PC-9 (cell line): ENCODE measurements around the gene SOAT2.

Experiments
- EZH2 ChIP-seq: fragments of 200-600 bp; sonication (generic); IDR thresholded peaks from 2 replicates; pipeline ENCODE4 v1.8.0; 2017; ENCODE audit warnings: antibody characterized with exemption, low read depth
- TF ChIP-seq, protein P1 (sequence below): fragments of 200-600 bp; sonication (generic); conservative IDR thresholded peaks from 2 replicates; pipeline ENCODE4 v1.6.1; 2017; ENCODE audit warnings: mixed run types, antibody characterized with exemption, mild to moderate bottlenecking, moderate library complexity

DNA sequence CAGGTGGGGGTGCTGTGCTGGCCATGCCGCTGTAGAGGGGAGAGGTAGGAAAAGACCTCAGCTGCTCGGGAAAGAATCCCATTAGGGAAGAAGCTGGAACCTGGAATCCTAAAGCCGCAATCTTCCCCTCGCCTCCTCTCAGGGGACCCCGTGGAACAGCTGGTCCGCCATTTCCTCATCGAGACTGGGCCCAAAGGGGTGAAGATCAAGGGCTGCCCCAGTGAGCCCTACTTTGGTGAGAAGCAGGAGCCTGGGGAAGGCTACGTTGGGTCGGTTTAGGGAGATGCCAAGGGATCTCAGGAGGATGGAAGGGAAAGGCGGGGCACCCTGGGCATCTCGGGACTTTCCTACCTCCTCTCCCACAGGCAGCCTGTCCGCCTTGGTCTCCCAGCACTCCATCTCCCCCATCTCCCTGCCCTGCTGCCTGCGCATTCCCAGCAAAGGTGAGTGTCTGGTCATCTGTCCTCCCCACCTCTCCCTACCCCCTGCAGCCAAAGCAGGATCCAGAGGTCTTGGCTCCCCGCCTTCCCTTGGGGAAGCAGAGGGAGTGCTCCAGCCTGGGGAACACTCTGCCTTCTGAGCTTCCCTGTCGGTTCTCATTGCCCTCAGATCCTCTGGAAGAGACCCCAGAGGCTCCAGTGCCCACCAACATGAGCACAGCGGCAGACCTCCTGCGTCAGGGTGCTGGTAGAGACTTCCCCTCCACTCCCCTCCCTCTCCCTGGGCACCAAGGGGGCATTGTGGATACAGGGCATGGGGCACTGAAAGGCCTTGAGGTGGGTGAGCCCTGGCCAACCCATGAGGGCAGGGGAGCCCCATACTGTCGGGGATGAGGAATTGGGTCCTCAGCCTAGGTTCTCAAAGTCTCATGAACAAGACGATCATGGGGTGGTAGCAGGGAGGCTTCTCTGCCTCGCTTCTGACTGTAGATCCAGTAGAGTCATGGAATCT, 41.0 kb upstream of the SOAT2 start:
- TF ChIP-seq, protein P1, sequence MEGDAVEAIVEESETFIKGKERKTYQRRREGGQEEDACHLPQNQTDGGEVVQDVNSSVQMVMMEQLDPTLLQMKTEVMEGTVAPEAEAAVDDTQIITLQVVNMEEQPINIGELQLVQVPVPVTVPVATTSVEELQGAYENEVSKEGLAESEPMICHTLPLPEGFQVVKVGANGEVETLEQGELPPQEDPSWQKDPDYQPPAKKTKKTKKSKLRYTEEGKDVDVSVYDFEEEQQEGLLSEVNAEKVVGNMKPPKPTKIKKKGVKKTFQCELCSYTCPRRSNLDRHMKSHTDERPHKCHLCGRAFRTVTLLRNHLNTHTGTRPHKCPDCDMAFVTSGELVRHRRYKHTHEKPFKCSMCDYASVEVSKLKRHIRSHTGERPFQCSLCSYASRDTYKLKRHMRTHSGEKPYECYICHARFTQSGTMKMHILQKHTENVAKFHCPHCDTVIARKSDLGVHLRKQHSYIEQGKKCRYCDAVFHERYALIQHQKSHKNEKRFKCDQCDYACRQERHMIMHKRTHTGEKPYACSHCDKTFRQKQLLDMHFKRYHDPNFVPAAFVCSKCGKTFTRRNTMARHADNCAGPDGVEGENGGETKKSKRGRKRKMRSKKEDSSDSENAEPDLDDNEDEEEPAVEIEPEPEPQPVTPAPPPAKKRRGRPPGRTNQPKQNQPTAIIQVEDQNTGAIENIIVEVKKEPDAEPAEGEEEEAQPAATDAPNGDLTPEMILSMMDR: peak; percentile 51; the same call in 1 of the 2 replicates
- no peak for TF ChIP-seq EZH2
